Measurements from ENCODE around the gene GAL. TPM values are rescaled to one million over a fixed set of nuclear protein-coding genes. Genes with fewer than 3 reads are reported as not detected.

Gene GAL
- total and polyA plus RNA-seq, 2 of the 8 experiments (the other 6 are each of a cell fraction or from before 2014, with no cell fraction given) = 81.8 to 233 TPM

DNA sequence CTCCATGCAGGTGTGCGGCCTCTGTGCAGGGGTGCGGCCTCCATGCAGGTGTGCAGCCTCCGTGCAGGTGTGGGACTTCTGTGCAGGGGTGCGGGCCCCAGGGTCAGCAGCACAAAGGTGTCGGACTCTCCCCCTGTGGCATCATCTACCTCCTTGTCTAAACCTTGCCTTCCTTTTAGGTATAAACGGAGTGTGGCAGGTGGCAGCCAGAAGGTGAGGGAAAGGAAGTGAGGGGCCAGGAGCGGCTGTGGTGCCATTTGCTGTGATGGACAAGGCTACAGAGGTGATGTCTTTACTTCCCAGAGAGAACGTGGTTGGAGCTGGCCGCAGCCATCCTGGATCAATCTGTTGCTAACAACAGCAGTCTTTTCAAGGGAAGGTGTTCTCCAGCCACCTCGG lies 9.1 kb downstream of the GAL start:
- Histone ChIP-seq H3K4me1 (replicated peaks in 1 of 4; ENCODE audit: control insufficient read depth in 3 of 4, insufficient read depth in 4 of 4, low read length in 3 of 4) (peaks cover 5 to 27% (median 10%) of the 10 kb centered on the region in 4 experiments; a peak in 6 of 7 replicates), H4K8ac (ENCODE audit: extremely low read depth, insufficient read depth, low read length) (no peak overlapping the region; the same call in 1 of the 2 replicates), H2BK20ac (ENCODE audit: low read length) (peak overlapping the region; percentile 92), H3K9me3 (ENCODE audit: insufficient read depth in 2 of 2, low read depth in 1 of 2, low read length in 1 of 2) (peaks cover 0 to 2% of the 10 kb centered on the region in 2 experiments; a peak in 1 of 4 replicates), H4K91ac (replicated peaks; ENCODE audit: insufficient read length, low read length) (peak overlapping the region; percentile 95), H3K79me2 (ENCODE audit: control insufficient read depth in 1 of 2, insufficient read depth in 2 of 2, low read length in 2 of 2) (no peaks in the 10 kb centered on the region), H3K36me3 (ENCODE audit: control insufficient read depth in 2 of 4, insufficient read depth in 4 of 4, low read length in 3 of 4) (peaks cover 0 to 2% (median 0%) of the 10 kb centered on the region in 4 experiments; a peak in 2 of 8 replicates), H4K20me1 (replicated peaks in 1 of 2; ENCODE audit: control insufficient read depth in 1 of 2, insufficient read depth in 2 of 2, low read length in 2 of 2) (no peaks in the 10 kb centered on the region), H3K79me1 (ENCODE audit: low read depth, low read length) (no peaks in the 10 kb centered on the region), H3K4me3 (ENCODE audit: extremely low read depth in 1 of 4, insufficient read depth in 2 of 4, low read depth in 3 of 4, low read length in 4 of 4) (no peak overlapping the region), H2BK120ac (replicated peaks; ENCODE audit: low read depth, low read length) (peak overlapping the region; percentile 97), H3K18ac (ENCODE audit: extremely low read depth, low read length) (peak overlapping the region; percentile 90), H3K27ac (ENCODE audit: low read depth, low read length) (0 out of 2 replicates have a peak overlapping the region, but pooled peaks have one; percentile 39), H3K56ac (replicated peaks; ENCODE audit: insufficient read length, low read depth, low read length) (no peak overlapping the region), H2BK5ac (ENCODE audit: low read depth, low read length) (peak overlapping the region; percentile 90), H3K4ac (replicated peaks; ENCODE audit: insufficient read length, low read depth, low read length) (peak overlapping the region; percentile 57), H2AFZ (ENCODE audit: low read length) (no peak overlapping the region), H3K4me2 (ENCODE audit: insufficient read depth in 1 of 2, low read depth in 2 of 2, low read length in 2 of 2) (peak overlapping the region in 1 of 2 experiments; percentile 62; a peak in 1 of 4 replicates), H3K27me3 (replicated peaks in 1 of 4; ENCODE audit: control insufficient read depth in 3 of 4, extremely low read depth in 1 of 4, insufficient read depth in 3 of 4, low read length in 3 of 4) (no peaks in the 10 kb centered on the region), H3K23me2 (ENCODE audit: low read depth, low read length) (0 out of 2 replicates have a peak, but pooled peaks cover 1% of the 10 kb centered on the region), H2BK12ac (ENCODE audit: low read depth, low read length) (peak overlapping the region; percentile 99; the same call in 1 of the 2 replicates), H2BK15ac (ENCODE audit: low read length) (peak overlapping the region; percentile 24; the same call in 1 of the 2 replicates), H3K23ac (ENCODE audit: insufficient read length) (no peak overlapping the region), H3K14ac (ENCODE audit: insufficient read length) (no peak overlapping the region), H3K9ac (replicated peaks in 1 of 4; ENCODE audit: extremely low read depth in 1 of 4, low read depth in 3 of 4, low read length in 3 of 4) (no peak overlapping the region), H4K5ac (ENCODE audit: insufficient read length, low read depth, low read length) (peak overlapping the region; percentile 61), H2AK5ac (ENCODE audit: low read depth, low read length) (peak overlapping the region; percentile 77; the same call in 1 of the 2 replicates)
- POLR2A ChIA-PET (ENCODE audit: partially characterized antibody) = interaction anchor here (1.2 to 3.1 kb wide), 5 partner anchors 10 to 56 kb away, joined by 4 to 13 read pairs (median 4); no protein-coding TSS in a partner anchor
- WGBS, 2 experiments (ENCODE audit: extremely low coverage in 1 of 2, insufficient coverage in 1 of 2, insufficient read length in 1 of 2, insufficient replicate concordance in 2 of 2, low coverage in 1 of 2, low lambda C conversion rate in 2 of 2, missing lambda C conversion rate in 1 of 2) = 98% methylated on average over 10 of the region's 10 CpGs; no CpG with 5 or more reads in 1 of the 2 experiments
- DNase-seq (ENCODE audit: low read depth in 1 of 2, low spot score in 2 of 2) = no peak
- FAIRE-seq = no peak
- CTCF ChIA-PET (ENCODE audit: partially characterized antibody) = no interaction called here
- TF ChIP-seq SP4 (IDR thresholded peaks at IDR 0.05; ENCODE audit: low read length) (no peak), KDM5A (IDR thresholded peaks at IDR 0.05; ENCODE audit: low read length) (no peak)
